Stimulated activated CD4-positive, alpha-beta T cell treated with anti-CD3 and anti-CD28 coated beads, Interleukin-12 subunit alpha, Interleukin-12 subunit beta, amount 100 ng/mL, for 4 hours (primary cell): Measurements from ENCODE around the gene KISS1.
"Not testable (repeated sequence)": the region's sequence is repeated elsewhere in the genome, so short reads cannot be mapped to it uniquely, and the experiment has no call there.

Experiments used
- DNase-seq: peaks from one replicate; pipeline ENCODE4 v3.0.0-alpha.2; 2020

Gene KISS1, protein sequence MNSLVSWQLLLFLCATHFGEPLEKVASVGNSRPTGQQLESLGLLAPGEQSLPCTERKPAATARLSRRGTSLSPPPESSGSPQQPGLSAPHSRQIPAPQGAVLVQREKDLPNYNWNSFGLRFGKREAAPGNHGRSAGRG

GRCh38 chr1:204196068-204196795 is at the start of gene KISS1:
Gene KISS1, minus strand, starts transcription at chr1:204196491. Its CDS starts 3,615 bp downstream, at chr1:204192876.
- DNase-seq: no peak

GRCh38 chr1:204242920-204243319 is 46.6 kb upstream of the KISS1 start:
- DNase-seq: no peak

DNA sequence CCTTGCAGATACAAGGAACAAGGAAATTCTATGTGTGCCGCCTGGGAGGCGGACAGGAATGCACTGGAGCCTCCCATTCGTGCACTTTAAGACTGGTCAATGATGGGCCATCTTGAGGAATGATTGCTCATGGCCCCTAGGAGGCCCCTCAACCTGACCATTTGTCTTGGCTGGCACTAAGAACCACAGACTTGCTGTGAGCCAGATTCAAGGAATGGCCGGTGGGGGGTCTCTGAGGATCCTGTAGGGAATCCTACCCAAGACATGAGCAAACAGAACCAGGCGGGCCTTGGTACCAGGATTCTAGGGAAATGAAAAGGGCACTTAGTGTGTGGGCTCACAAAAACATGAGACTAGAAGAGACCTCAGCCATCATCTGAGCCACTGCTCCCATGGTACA is 45.6 kb upstream of the KISS1 start:
- DNase-seq: no peak

GRCh38 chr1:204241050-204241449 is 44.8 kb upstream of the KISS1 start:
- no peak for DNase-seq

- DNase-seq: no peak
Observed at GRCh38 chr1:204240233-204240632, 43.9 kb upstream of the KISS1 start.

GRCh38 chr1:204239401-204239800 is 43.1 kb upstream of the KISS1 start:
- DNase-seq: not testable (repeated sequence)

DNA sequence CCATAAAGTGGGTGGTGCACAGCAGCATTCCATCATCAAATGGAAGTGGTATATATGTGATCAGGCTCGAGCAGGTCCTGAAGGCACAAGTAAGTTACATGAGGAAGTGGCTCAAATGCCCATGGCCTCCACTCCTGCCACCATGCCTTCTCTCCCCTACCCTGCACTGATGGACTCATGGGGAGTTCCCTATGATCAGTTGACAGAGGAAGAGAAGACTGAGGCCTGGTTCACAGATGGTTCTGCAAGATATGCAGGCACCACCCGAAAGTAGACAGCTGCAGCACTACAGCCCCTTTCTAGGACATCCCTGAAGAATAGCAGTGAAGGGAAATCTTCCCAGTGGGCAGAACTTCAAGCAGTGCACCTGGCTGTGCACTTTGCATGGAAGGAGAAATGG is 42.2 kb upstream of the KISS1 start:
- DNase-seq: not testable (repeated sequence)

GRCh38 chr1:204237515-204237914 is 41.2 kb upstream of the KISS1 start:
- not testable (repeated sequence) for DNase-seq

GRCh38 chr1:204232526-204232925 is 36.2 kb upstream of the KISS1 start:
- DNase-seq: no peak

GRCh38 chr1:204230211-204230610 is 33.9 kb upstream of the KISS1 start:
- no peak for DNase-seq

GRCh38 chr1:204228896-204229295 is 32.6 kb upstream of the KISS1 start:
- no peak for DNase-seq

GRCh38 chr1:204227996-204228785 is 31.9 kb upstream of the KISS1 start:
- no peak for DNase-seq

DNA sequence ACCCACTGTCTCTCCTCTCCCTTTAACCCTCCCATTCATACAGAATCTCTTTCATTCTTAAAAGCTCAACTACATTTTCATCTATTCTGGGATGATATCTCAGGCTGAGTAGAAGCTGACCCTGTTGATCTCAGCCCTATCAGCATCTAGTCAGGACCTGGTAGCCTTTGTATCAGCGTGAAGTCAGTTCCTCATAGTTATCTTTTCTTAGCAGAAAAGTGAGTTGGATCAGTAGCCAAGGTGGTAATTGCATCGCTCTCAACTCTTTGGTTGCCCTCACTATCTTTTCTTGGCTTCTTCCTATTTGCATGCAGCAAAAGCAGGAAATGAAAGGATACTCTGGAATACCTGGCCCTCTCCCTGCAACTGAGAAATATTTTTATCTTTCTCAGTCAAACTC is 31.1 kb upstream of the KISS1 start:
- DNase-seq: no peak

DNA sequence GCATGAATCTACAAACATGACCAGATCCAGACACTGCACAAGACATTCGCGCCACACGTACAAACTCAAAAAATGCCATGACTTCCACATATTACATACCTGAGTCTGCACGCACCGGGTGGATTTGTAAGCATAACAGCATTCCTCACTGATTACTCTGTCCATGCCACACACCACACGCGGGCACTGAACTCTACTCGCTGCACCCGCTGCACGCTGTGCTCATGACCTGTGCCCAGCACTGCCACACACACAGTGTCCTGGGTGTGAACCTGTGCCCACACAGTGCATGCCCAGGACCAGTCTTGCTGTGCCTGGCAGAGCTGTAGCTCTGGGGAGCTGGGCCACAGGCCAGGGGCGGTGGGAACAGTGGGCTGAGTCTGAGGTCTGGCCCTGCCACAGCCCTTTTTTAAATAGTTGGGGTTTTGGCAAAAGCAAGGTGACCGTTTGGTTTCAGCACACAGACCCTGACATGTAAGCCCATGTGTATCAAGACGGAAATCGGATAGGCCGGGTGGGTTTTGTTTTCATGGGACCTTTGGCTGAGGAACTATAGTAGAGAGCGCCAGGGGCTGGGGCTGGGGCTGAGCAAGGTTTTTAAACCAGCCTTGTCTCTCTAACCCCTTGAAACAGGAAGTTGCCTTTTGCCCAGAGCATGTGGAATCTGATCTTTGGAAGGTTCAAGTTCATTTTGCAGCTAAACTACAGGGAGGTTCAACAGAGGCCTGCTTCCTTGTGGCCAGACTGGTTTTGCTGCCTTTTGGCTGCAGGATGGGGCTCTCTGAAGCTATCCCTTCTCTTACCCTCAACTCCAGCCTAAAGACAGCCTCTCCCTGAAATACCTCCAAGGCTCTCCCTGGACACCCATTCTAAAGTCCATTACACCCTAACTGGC is 29.8 kb upstream of the KISS1 start:
- no peak for DNase-seq

GRCh38 chr1:204224655-204225054 is 28.4 kb upstream of the KISS1 start:
- no peak for DNase-seq

- no peak for DNase-seq
Observed at GRCh38 chr1:204223129-204223860, 27.0 kb upstream of the KISS1 start.

- no peak for DNase-seq
Observed at GRCh38 chr1:204222764-204223055, 26.4 kb upstream of the KISS1 start.

GRCh38 chr1:204222006-204222763 is 25.9 kb upstream of the KISS1 start:
- no peak for DNase-seq

GRCh38 chr1:204221271-204221670 is 25.0 kb upstream of the KISS1 start:
- DNase-seq: no peak

GRCh38 chr1:204219971-204220616 is 23.8 kb upstream of the KISS1 start:
- no peak for DNase-seq

DNA sequence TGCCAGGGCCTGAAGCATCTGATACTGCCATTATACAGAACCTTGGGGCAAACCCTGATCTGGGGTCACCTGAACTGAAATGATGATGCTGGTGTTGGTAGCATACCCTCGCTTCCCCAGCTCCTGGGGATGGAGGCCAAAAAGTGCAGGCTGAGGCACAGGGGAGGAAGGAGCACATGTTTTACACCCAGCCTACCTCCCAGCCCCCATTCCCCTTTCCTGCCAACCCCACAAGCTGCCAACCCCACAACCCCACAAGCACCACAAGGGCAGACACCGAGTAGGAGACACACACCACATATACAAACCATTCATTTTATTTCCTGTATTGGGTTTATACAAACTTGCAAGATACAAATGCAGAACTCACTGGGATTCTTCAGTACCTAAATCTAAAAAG is 22.3 kb upstream of the KISS1 start:
- DNase-seq: no peak
